ENCODE data around the gene FUT4.

FUT4 gene

DNA sequence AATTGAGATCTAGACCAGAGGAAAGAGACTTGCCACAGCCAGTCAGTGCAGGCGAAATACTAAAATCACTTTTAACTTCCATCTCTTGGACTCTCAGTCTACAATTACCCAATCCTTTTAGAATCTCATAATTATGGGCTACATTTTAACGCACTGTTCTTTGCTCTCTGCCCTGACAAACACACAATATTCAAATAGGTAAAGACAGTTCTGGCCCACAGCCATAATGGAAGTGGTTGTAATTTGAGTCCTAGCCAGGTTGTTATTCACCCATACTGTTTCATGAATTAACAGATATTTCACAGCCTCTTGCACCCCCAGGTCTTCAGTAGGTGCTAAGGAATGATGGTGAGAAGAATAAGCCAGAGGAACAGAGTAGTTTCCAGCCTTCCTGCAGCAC, 30.6 kb upstream of the FUT4 start:
- Histone ChIP-seq H3K9me3 (ENCODE audit: low read depth, low read length) (no peaks in the 10 kb centered on the region), H3K36me3 (ENCODE audit: insufficient read depth, low read length) (no peaks in the 10 kb centered on the region), H3K27ac (no peak overlapping the region), H3K9ac (ENCODE audit: insufficient read length) (no peak overlapping the region), H3K4me3 (no peak overlapping the region; the same call in 1 of the 2 replicates)
- TF ChIP-seq FOXP2 (optimal IDR thresholded peaks at IDR 0.05; ENCODE audit: control extremely low read depth, extremely low read length, insufficient read depth) (no peak), POLR2AphosphoS5 (IDR thresholded peaks at IDR 0.05; ENCODE audit: borderline replicate concordance, low read depth, low read length) (no peak), EZH2 (IDR thresholded peaks at IDR 0.05) (no peak)
- DNase-seq (ENCODE audit: low read depth, low spot score) = no peak

DNA sequence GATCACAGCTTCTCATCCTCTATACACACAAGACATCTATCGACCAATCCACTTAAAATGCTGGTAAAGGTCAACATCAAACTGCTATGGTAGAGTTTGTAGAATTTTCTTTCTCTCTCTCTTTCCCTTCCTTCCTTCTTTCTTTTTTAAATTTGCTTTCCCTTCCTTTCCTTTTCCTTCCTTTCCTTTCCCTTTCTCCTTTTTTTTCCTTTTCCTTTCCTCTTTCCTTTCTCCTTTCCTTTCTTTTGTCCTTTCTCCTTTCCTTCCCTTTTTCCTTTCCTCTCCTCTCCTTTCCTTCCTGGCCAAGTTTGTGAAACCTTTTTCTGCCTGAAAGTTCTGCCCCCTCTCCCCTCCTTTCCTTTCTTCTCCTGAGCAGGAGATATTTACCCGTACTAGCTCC, 28.3 kb upstream of the FUT4 start:
- Histone ChIP-seq H3K27ac (no peak overlapping the region), H3K36me3 (ENCODE audit: insufficient read depth, low read length) (no peaks in the 10 kb centered on the region), H3K4me3 (no peak overlapping the region), H3K9me3 (ENCODE audit: low read depth, low read length) (no peaks in the 10 kb centered on the region), H3K9ac (ENCODE audit: insufficient read length) (no peak overlapping the region)
- no peak for DNase-seq (ENCODE audit: low read depth, low spot score)
- TF ChIP-seq FOXP2 (optimal IDR thresholded peaks at IDR 0.05; ENCODE audit: control extremely low read depth, extremely low read length, insufficient read depth) = no peak
- no peak for TF ChIP-seq EZH2 (IDR thresholded peaks at IDR 0.05)
- TF ChIP-seq POLR2AphosphoS5 (IDR thresholded peaks at IDR 0.05; ENCODE audit: borderline replicate concordance, low read depth, low read length) = no peak

DNA sequence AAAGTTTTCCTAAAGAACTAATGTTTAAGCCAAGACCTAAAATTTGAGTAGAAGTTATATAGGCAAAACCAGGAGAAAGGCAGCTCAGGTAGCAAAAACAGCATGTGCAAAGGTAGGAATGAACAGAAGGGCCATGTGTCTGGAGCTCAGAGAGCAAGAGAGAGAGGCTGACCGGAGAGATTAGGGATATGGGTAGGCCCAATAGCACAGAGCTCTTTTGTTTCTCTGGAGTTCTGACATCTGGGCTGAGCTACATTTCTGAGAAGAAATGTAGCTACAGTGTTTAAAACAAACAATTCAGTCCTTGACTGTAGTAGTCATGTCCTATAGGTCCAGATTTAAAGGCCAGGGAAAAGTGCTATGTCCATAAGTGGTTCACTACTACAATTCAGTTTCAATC, 27.0 kb upstream of the FUT4 start:
- no peak overlapping the region for H3K27ac ChIP-seq
- H3K4me3 ChIP-seq = no peak overlapping the region
- H3K9me3 ChIP-seq (ENCODE audit: low read depth, low read length) = no peaks in the 10 kb centered on the region
- H3K36me3 ChIP-seq (ENCODE audit: insufficient read depth, low read length) = no peaks in the 10 kb centered on the region
- DNase-seq (ENCODE audit: low read depth, low spot score) = no peak
- TF ChIP-seq FOXP2 (optimal IDR thresholded peaks at IDR 0.05; ENCODE audit: control extremely low read depth, extremely low read length, insufficient read depth) = no peak
- no peak for TF ChIP-seq POLR2AphosphoS5 (IDR thresholded peaks at IDR 0.05; ENCODE audit: borderline replicate concordance, low read depth, low read length)
- TF ChIP-seq EZH2 (IDR thresholded peaks at IDR 0.05) = no peak
- H3K9ac ChIP-seq (ENCODE audit: insufficient read length) = no peak overlapping the region

DNA sequence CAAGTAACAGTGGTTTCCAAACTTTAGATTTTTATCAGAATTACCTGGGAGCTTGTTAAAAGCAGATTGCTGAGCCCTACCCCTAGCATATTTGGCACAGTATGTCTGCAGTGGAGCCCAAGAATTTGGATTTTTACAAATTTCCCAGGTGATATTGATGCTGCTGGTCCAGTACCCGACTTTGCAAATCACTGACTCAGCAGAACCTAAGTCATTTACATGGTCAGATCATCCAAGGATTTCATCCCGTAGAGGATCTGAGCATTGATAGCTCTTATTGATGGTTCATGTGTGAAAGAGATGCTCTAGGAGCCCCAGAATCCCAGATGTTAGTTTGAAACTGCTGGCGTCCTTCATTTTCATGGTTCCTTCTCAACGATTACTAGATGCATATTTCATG, 25.4 kb upstream of the FUT4 start:
- no peaks in the 10 kb centered on the region for H3K9me3 ChIP-seq (ENCODE audit: low read depth, low read length)
- no peak overlapping the region for H3K4me3 ChIP-seq
- TF ChIP-seq POLR2AphosphoS5 (IDR thresholded peaks at IDR 0.05; ENCODE audit: borderline replicate concordance, low read depth, low read length) (no peak), FOXP2 (optimal IDR thresholded peaks at IDR 0.05; ENCODE audit: control extremely low read depth, extremely low read length, insufficient read depth) (no peak), EZH2 (IDR thresholded peaks at IDR 0.05) (no peak)
- H3K9ac ChIP-seq (ENCODE audit: insufficient read length) = no peak overlapping the region
- no peaks in the 10 kb centered on the region for H3K36me3 ChIP-seq (ENCODE audit: insufficient read depth, low read length)
- no peak for DNase-seq (ENCODE audit: low read depth, low spot score)
- H3K27ac ChIP-seq = no peak overlapping the region

DNA sequence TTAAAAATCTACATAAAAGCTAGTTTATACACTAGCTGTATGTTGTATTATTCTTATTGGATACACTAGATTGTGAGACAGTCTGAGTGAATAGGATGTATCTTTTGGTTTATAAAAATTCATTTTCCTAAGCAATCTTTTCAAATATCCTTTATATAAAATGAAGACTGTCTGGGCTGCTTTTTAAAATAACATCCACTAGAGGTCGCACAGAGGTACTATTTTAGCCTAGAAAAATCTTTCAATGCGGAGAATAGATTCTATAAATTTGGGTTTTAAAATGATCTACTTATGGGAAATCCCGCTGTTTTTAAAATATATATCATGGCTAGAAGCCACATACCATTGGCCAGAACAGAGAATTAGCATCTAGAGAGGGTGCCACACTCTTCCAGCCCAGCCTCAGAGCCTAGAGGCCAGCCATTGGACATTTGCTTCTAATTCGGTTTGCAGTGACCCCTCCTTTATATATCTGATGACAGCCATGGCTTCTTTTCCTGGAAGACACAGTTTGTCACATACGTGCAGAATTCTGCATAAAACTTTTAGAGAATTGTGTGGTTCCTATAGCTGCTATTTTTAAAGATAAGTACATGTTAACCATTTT, 24.1 kb upstream of the FUT4 start:
- H3K9ac ChIP-seq (ENCODE audit: insufficient read length) = no peak overlapping the region
- no peaks in the 10 kb centered on the region for H3K9me3 ChIP-seq (ENCODE audit: low read depth, low read length)
- H3K27ac ChIP-seq = no peak overlapping the region
- H3K36me3 ChIP-seq (ENCODE audit: insufficient read depth, low read length) = no peaks in the 10 kb centered on the region
- peak; percentile 20 for DNase-seq (ENCODE audit: low read depth, low spot score)
- TF ChIP-seq FOXP2 (optimal IDR thresholded peaks at IDR 0.05; ENCODE audit: control extremely low read depth, extremely low read length, insufficient read depth) (no peak), EZH2 (IDR thresholded peaks at IDR 0.05) (no peak), POLR2AphosphoS5 (IDR thresholded peaks at IDR 0.05; ENCODE audit: borderline replicate concordance, low read depth, low read length) (no peak)
- H3K4me3 ChIP-seq = 0 out of 2 replicates have a peak overlapping the region, but pooled peaks have one; percentile 22

DNA sequence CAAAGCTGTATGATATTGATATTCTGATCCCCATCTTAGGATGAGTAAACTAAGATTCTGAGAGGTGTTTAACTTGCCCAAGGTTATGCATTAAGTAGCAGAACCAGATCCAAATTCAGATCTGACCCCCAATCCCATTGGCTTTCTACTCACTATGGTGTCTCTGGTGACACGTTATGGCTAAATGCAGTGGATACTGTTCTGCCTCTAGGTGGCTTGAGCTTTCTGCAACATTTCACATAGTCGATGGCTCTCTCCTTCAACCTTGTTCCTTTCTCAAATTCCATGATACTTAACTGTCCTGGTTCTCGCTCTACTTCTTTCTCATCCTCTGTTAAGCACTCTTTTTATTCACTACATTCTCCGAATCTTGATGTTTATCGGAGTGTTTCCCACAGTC, 22.0 kb upstream of the FUT4 start:
- DNase-seq (ENCODE audit: low read depth, low spot score) = no peak
- Histone ChIP-seq H3K9ac (ENCODE audit: insufficient read length) (no peak overlapping the region), H3K4me3 (no peak overlapping the region), H3K36me3 (ENCODE audit: insufficient read depth, low read length) (no peaks in the 10 kb centered on the region), H3K27ac (no peak overlapping the region), H3K9me3 (ENCODE audit: low read depth, low read length) (no peaks in the 10 kb centered on the region)
- TF ChIP-seq FOXP2 (optimal IDR thresholded peaks at IDR 0.05; ENCODE audit: control extremely low read depth, extremely low read length, insufficient read depth) (no peak), EZH2 (IDR thresholded peaks at IDR 0.05) (no peak), POLR2AphosphoS5 (IDR thresholded peaks at IDR 0.05; ENCODE audit: borderline replicate concordance, low read depth, low read length) (no peak)

DNA sequence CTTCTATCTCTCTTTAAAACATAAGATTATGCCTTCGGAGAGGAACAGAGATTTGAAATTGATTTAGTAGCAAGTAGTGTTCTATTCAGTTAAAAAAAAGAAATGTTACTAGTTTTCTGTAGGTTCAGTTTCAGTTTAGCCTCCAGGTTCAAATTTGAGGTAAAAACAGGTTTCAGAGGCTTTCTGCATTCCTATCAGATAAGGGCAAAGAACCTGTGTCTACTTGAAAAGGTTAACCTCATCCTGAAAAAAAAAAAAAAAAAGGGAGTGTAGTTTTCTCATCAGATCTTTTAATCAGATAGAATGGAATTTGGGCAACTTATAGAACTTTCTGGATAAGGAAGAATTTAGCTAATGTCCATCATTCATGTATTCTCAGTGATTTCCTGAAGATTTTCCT, 19.4 kb upstream of the FUT4 start:
- H3K4me3 ChIP-seq = no peak overlapping the region
- no peak for DNase-seq (ENCODE audit: low read depth, low spot score)
- TF ChIP-seq POLR2AphosphoS5 (IDR thresholded peaks at IDR 0.05; ENCODE audit: borderline replicate concordance, low read depth, low read length) = no peak
- no peak for TF ChIP-seq EZH2 (IDR thresholded peaks at IDR 0.05)
- TF ChIP-seq FOXP2 (optimal IDR thresholded peaks at IDR 0.05; ENCODE audit: control extremely low read depth, extremely low read length, insufficient read depth) = no peak
- no peaks in the 10 kb centered on the region for H3K36me3 ChIP-seq (ENCODE audit: insufficient read depth, low read length)
- no peaks in the 10 kb centered on the region for H3K9me3 ChIP-seq (ENCODE audit: low read depth, low read length)
- H3K9ac ChIP-seq (ENCODE audit: insufficient read length) = no peak overlapping the region
- no peak overlapping the region for H3K27ac ChIP-seq

DNA sequence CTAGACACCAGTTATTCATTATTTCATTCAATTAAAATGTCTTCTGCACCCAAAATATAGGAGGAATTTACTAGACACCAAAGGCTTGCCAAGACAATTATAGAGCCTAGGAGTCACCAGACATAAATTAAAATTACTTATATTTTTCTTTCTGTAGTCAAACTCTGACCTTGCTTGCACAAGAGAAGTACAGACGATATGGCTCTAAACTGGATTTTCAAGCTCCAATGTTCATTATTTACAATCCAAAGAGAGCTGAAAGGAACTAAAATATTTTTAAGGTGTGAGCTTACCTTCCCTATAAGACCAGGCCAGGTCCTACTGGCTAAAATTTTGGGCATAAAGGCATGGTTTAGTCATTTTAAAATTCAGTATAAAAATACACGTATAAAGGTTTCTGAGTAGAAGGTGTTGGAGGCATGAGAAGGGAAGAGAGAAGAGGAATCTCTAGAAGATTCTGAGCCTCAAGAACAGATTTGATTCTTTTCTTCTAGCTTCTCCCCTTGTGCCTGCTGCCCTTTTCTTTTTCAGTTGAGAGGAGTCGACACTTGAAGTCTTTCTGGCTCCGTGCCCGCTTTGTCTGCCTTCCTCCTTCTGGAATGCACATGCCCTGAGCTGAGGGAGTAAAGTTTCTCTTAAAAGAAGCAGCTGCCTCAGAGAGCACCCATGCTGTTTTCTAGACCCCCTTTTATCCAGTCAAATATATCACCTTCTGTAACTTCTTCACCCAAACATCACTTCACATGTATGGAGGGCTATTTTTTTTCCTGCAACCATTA, 18.0 kb upstream of the FUT4 start:
- DNase-seq (ENCODE audit: low read depth, low spot score) = peak; percentile 61
- peak overlapping the region; percentile 52; the same call in 1 of the 2 replicates for H3K27ac ChIP-seq
- no peaks in the 10 kb centered on the region for H3K9me3 ChIP-seq (ENCODE audit: low read depth, low read length)

More for the DNA sequence above, 18.0 kb upstream of the FUT4 start:
- TF ChIP-seq EZH2 (IDR thresholded peaks at IDR 0.05) (no peak), FOXP2 (optimal IDR thresholded peaks at IDR 0.05; ENCODE audit: control extremely low read depth, extremely low read length, insufficient read depth) (no peak), POLR2AphosphoS5 (IDR thresholded peaks at IDR 0.05; ENCODE audit: borderline replicate concordance, low read depth, low read length) (no peak)
- Histone ChIP-seq H3K4me3 (peak overlapping the region; percentile 11; the same call in 1 of the 2 replicates), H3K9ac (ENCODE audit: insufficient read length) (no peak overlapping the region), H3K36me3 (ENCODE audit: insufficient read depth, low read length) (no peaks in the 10 kb centered on the region)
